Measurements from ENCODE around the gene GLA. TPM values are rescaled to one million over a fixed set of nuclear protein-coding genes. Genes with fewer than 3 reads are reported as not detected.

Gene GLA
- total and polyA plus RNA-seq, 2 of the 8 experiments (the other 6 are each of a cell fraction or from before 2014, with no cell fraction given): 33.6 to 47.3 TPM

GRCh38 chrX:101417981-101418841 is 10.5 kb upstream of the GLA start (continued):
- no peak for TF ChIP-seq SIN3A (conservative IDR thresholded peaks at IDR 0.05 in 1 of 2, IDR thresholded peaks at IDR 0.05 in 1 of 2; ENCODE audit: low read depth in 1 of 2, low read length in 2 of 2)
- TF ChIP-seq SIRT6 (IDR thresholded peaks at IDR 0.05; ENCODE audit: low read length): no peak
- peak; percentile 54; the same call in 1 of the 2 replicates for TF ChIP-seq POLR2AphosphoS5 (IDR thresholded peaks at IDR 0.05; ENCODE audit: low read depth, low read length)
- TF ChIP-seq SIX5 (IDR thresholded peaks at IDR 0.05; ENCODE audit: low read depth, low read length): no peak
- no peak for TF ChIP-seq CHD1 (IDR thresholded peaks at IDR 0.05; ENCODE audit: low read depth, low read length)
- peak; percentile 48 for TF ChIP-seq ASH2L (IDR thresholded peaks at IDR 0.05; ENCODE audit: low read length)
- no peak for TF ChIP-seq SP4 (IDR thresholded peaks at IDR 0.05; ENCODE audit: low read length)
- TF ChIP-seq TAF7 (optimal IDR thresholded peaks at IDR 0.05; ENCODE audit: borderline replicate concordance, low read depth, low read length): peak; percentile 70
- peak; percentile 50; the same call in 1 of the 2 replicates for TF ChIP-seq TBP (IDR thresholded peaks at IDR 0.05; ENCODE audit: low read depth, low read length)
- TF ChIP-seq EGR1 (IDR thresholded peaks at IDR 0.05; ENCODE audit: borderline replicate concordance, low read depth, low read length): no peak
- TF ChIP-seq GTF2F1 (IDR thresholded peaks at IDR 0.05; ENCODE audit: borderline replicate concordance, low read depth, low read length): no peak
- TF ChIP-seq BACH1 (IDR thresholded peaks at IDR 0.05; ENCODE audit: low read length): no peak
